GM12878 (cell line): ENCODE results near the gene CA11. TPM values are rescaled to one million over a fixed set of nuclear protein-coding genes. Genes with fewer than 3 reads are reported as not detected.

ENCODE experiments used
- ATAC-seq: fragments of 200-7000 bp; cut with Tn5 transposase; 3 replicates; pipeline ENCODE4 v1.9.1; 2020; ENCODE audit warnings: mild to moderate bottlenecking, moderate library complexity
- BruUV-seq: library from RNA; stranded (reverse); fragments of 400-500 nt; replicated peaks from 2 replicates; lab custom pipeline; 2021; lab: Mats Ljungman, UMichigan
- CTCF ChIA-PET: fragments of 300-600 bp; sonication (Branson Sonifier 250); formaldehyde crosslinking; extraction: SDS; loops from one replicate; lab custom pipeline; 2021; ENCODE audit warnings: inconsistent platforms; lab: Yijun Ruan, JAX
- POLR2A ChIA-PET: fragments of 350-600 bp; formaldehyde crosslinking; extraction: SDS; loops from one replicate; lab custom pipeline; 2021; ENCODE audit warnings: inconsistent platforms; lab: Charles Lee
- RAD21 ChIA-PET: fragments of 300-600 bp; sonication (Branson Sonifier 250); formaldehyde crosslinking; loops from one replicate; lab custom pipeline; 2023; ENCODE audit warnings: antibody characterized with exemption; ENCODE audit not compliant: unreplicated experiment; lab: Charles Lee
- SMC1A ChIA-PET: fragments of 300-600 bp; sonication (Branson Sonifier 250); formaldehyde crosslinking; loops from one replicate; lab custom pipeline; 2023; ENCODE audit not compliant: unreplicated experiment, uncharacterized antibody; lab: Charles Lee
- DNase-seq: peaks from one replicate; pipeline ENCODE4 v3.0.0-alpha.2; 2011; ENCODE audit warnings: low read depth, low spot score
- FAIRE-seq: peaks from 3 replicates; lab custom pipeline; 2011; peaks lifted over from hg19 to GRCh38; lab: Jason Lieb, UNC
- H2AFZ ChIP-seq: 2 replicates; pipeline ENCODE4 v1.6.0; 2011; ENCODE audit warnings: low read depth, low read length, control low read depth; ENCODE audit not compliant: control insufficient read depth
- H3K27ac ChIP-seq: 2 replicates; pipeline ENCODE4 v1.5.1; 2011; ENCODE audit warnings: control low read depth; ENCODE audit not compliant: control insufficient read depth, insufficient read depth
- H3K27me3 ChIP-seq, 2 experiments: replicated peaks in 1 of 2; 2 replicates each; pipeline versions ENCODE4 v1.6.0 to v1.6.1; 2011; ENCODE audit warnings: low read length in 1 of 2; ENCODE audit not compliant: control insufficient read depth in 2 of 2, insufficient read depth in 2 of 2
- H3K36me3 ChIP-seq, 2 experiments: 2 replicates each; pipeline ENCODE4 v1.5.1; 2011; ENCODE audit warnings: low read length in 1 of 2; ENCODE audit not compliant: control insufficient read depth in 2 of 2, insufficient read depth in 2 of 2
- H3K4me1 ChIP-seq: 2 replicates; pipeline ENCODE4 v1.6.1; 2011; ENCODE audit warnings: mild to moderate bottlenecking, low read length, moderate library complexity, mixed read lengths; ENCODE audit not compliant: control insufficient read depth, insufficient read depth
- H3K4me2 ChIP-seq: 2 replicates; pipeline ENCODE4 v1.6.0; 2011; ENCODE audit warnings: control low read depth; ENCODE audit not compliant: control insufficient read depth, insufficient read depth
- H3K4me3 ChIP-seq: fragments of 200-600 bp; sonication (generic); 2 replicates; pipeline ENCODE4 v1.5.1; 2016
- H3K79me2 ChIP-seq: 2 replicates; pipeline ENCODE4 v1.6.0; 2011; ENCODE audit warnings: low read length; ENCODE audit not compliant: control insufficient read depth, insufficient read depth
- H3K9ac ChIP-seq: 2 replicates; pipeline ENCODE4 v1.8.0; 2011; ENCODE audit warnings: low read length, control low read depth, mixed read lengths; ENCODE audit not compliant: control insufficient read depth, insufficient read depth
- H3K9me3 ChIP-seq: replicated peaks from 3 replicates; pipeline ENCODE4 v1.5.1; 2011; ENCODE audit warnings: mild to moderate bottlenecking, low read length; ENCODE audit not compliant: control insufficient read depth, insufficient read depth
- H4K20me1 ChIP-seq: 2 replicates; pipeline ENCODE4 v1.6.0; 2011; ENCODE audit not compliant: control insufficient read depth, insufficient read depth
- FOXK2 ChIP-seq: fragments of 450-650 bp; IDR thresholded peaks from 2 replicates; pipeline ENCODE4 v1.6.1; 2017; ENCODE audit warnings: mild to moderate bottlenecking, moderate library complexity
- RUNX3 ChIP-seq: IDR thresholded peaks from 2 replicates; pipeline ENCODE4 v1.6.1; 2012; ENCODE audit warnings: low read length, inconsistent platforms
- ZBTB11 ChIP-seq: fragments of 450-650 bp; formaldehyde crosslinking; IDR thresholded peaks from 2 replicates; pipeline ENCODE4 v1.5.0; 2022; ENCODE audit warnings: mild to moderate bottlenecking, missing genetic modification characterization
- WGBS: methylation state at CpG from one replicate; pipeline ENCODE4 v1.1.6; 2016; ENCODE audit warnings: low lambda C conversion rate; ENCODE audit not compliant: insufficient replicate concordance, insufficient coverage; ENCODE audit errors: missing lambda C conversion rate; 5-methylcytosine and 5-hydroxymethylcytosine counted together
- in situ Hi-C: fragments of 300-500 bp; cut with MboI; formaldehyde crosslinking; loops from 9 replicates; pipeline ENCODE4 v1.14.3; 2018; ENCODE audit warnings: mixed read lengths
- intact Hi-C: fragments of 100-400 bp; cut with micrococcal nuclease; formaldehyde crosslinking; loops from one replicate; pipeline ENCODE4 v1.14.2; 2022; ENCODE audit not compliant: unreplicated experiment
- polyA plus RNA-seq, 11 experiments: library from polyadenylated mRNA; depleted of rRNA in 4 of 11; unstranded in 6 of 11; stranded (reverse) in 5 of 11; fragments of >200 nt; fragmentation: Nextera tagmentation in 4 of 11; fragmentation: Illumina TruSeq in 1 of 11; extraction: Ambion mirVana in 4 of 11; extraction: Trizol in 1 of 11; gene quantifications; 1 replicate in 1 of 11; 2 replicates in 10 of 11; pipeline versions ENCODE4 v1.2.1 to v1.2.3, GENCODE V29; 2011 to 2016; ENCODE audit warnings: inconsistent platforms in 2 of 11, missing spikeins in 2 of 11, low read depth in 1 of 11
- total RNA-seq, 4 experiments: library from RNA; depleted of rRNA in 3 of 4; stranded (reverse); fragments of >200 nt in 3 of 4; fragmentation: Illumina TruSeq in 1 of 4; extraction: Trizol in 1 of 4; gene quantifications; 2 replicates each; pipeline versions ENCODE4 v1.2.1 to v1.2.3, GENCODE V29; 2013 to 2021

CA11 gene
- total and polyA plus RNA-seq, 10 of the 15 experiments (the other 5 are each of a cell fraction or from before 2014, with no cell fraction given), result 1.7 to 7.5 (median 2.4) TPM

DNA sequence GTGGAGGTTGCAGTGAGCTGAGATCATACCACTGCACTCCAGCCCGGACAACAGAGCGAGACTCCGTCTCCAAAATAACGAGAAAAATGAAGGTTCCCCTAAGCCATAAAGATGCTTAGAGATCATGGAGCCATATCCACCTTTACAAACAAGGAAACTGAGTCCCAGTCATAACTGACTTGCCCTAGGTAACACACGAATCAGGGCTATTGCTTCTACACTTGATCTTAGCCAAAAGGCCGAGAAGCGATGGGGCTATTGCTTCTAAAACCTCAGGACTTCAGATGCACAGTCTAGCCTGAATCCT is 12.0 kb downstream of the CA11 start:
- WGBS, result 35% methylated on average over 7 of the region's 7 CpGs
- BruUV-seq, result no TSS peak
- Histone ChIP-seq H3K79me2 (peaks cover 5% of the 10 kb centered on the region), H3K27me3 (no peaks in the 10 kb centered on the region), H4K20me1 (no peaks in the 10 kb centered on the region), H3K4me3 (peak overlapping the region; percentile 66), H3K9me3 (no peaks in the 10 kb centered on the region), H3K4me1 (peaks cover 28% of the 10 kb centered on the region), H2AFZ (peak overlapping the region; percentile 81), H3K36me3 (peaks cover 4 to 5% of the 10 kb centered on the region in 2 experiments; a peak in 3 of 4 replicates), H3K9ac (peak overlapping the region; percentile 66), H3K4me2 (peak overlapping the region; percentile 92), H3K27ac (peak overlapping the region; percentile 79)
- ChIA-PET SMC1A (interaction anchor here (0.9 to 2.8 kb wide), 7 partner anchors 9 to 50 kb away, joined by 3 to 22 read pairs (median 3); partner anchors contain the start of genes RPL18 and SPHK2), RAD21 (interaction anchor here (1.1 to 3.4 kb wide), 7 partner anchors 10 to 50 kb away, joined by 3 to 16 read pairs (median 9); partner anchors contain the start of genes CA11, RPL18 and SPHK2), CTCF (interaction anchor here (1.1 to 2.3 kb wide), 5 partner anchors 11 to 49 kb away, joined by 3 to 10 read pairs (median 9); partner anchors contain the start of gene CA11), POLR2A (interaction anchor here (0.5 to 3.3 kb wide), 9 partner anchors 12 to 360 kb away, joined by 3 to 62 read pairs (median 4); partner anchors contain the start of genes CA11, RPL18, RUVBL2 and SPHK2)
- TF ChIP-seq RUNX3 (0 out of 2 replicates have a peak, but pooled peaks have one; percentile 1), FOXK2 (no peak), ZBTB11 (no peak)
- in situ Hi-C loops, result loop anchor here (25.0 kb wide), 1 partner anchor 1253 kb away; the partner anchor contains the start of genes AKT1S1, IL4I1 and TBC1D17
- intact Hi-C loops, result loop anchor here (10.0 kb wide), 1 partner anchor 331 kb away; the partner anchor contains the start of gene FTL
- ATAC-seq, result no peak
- FAIRE-seq, result no peak
- no peak for DNase-seq
